Amniotic epithelial cell (primary cell): ENCODE results near the gene UBAP1.
"Not testable (repeated sequence)": the region's sequence is repeated elsewhere in the genome, so short reads cannot be mapped to it uniquely, and the experiment has no call there.

Source experiments
- DNase-seq: peaks from one replicate; pipeline ENCODE4 v3.0.0-alpha.2; 2010; ENCODE audit warnings: low read depth

UBAP1 gene

GRCh38 chr9:34224349-34224748, 45.5 kb downstream of the UBAP1 start:
- DNase-seq = no peak

GRCh38 chr9:34226144-34226760, 47.4 kb downstream of the UBAP1 start:
- not testable (repeated sequence) for DNase-seq

GRCh38 chr9:34227445-34227844, 48.6 kb downstream of the UBAP1 start:
- DNase-seq = peak; percentile 78

GRCh38 chr9:34230556-34230955, 51.7 kb downstream of the UBAP1 start:
- no peak for DNase-seq

- no peak for DNase-seq
Measured at GRCh38 chr9:34232201-34232600, 53.4 kb downstream of the UBAP1 start.

- DNase-seq = peak; percentile 68
Measured at GRCh38 chr9:34233672-34234071, 54.8 kb downstream of the UBAP1 start.

- no peak for DNase-seq
Measured at GRCh38 chr9:34237836-34238235, 59.0 kb downstream of the UBAP1 start.

- DNase-seq = no peak
Measured at GRCh38 chr9:34240006-34240405, 61.2 kb downstream of the UBAP1 start.

- no peak for DNase-seq
Measured at GRCh38 chr9:34242830-34243229, 64.0 kb downstream of the UBAP1 start.

GRCh38 chr9:34245212-34245611, 66.4 kb downstream of the UBAP1 start:
- DNase-seq = not testable (repeated sequence)

GRCh38 chr9:34246453-34246852, 67.6 kb downstream of the UBAP1 start:
- no peak for DNase-seq

- not testable (repeated sequence) for DNase-seq
Measured at GRCh38 chr9:34247782-34248181, 68.9 kb downstream of the UBAP1 start.

GRCh38 chr9:34249274-34249673, 70.4 kb downstream of the UBAP1 start:
- DNase-seq = no peak

GRCh38 chr9:34250721-34251120, 71.9 kb downstream of the UBAP1 start:
- DNase-seq = no peak

- no peak for DNase-seq
Measured at GRCh38 chr9:34252016-34252415, 73.2 kb downstream of the UBAP1 start.

GRCh38 chr9:34252670-34253459, 74.0 kb downstream of the UBAP1 start:
- DNase-seq = peak; percentile 34

GRCh38 chr9:34253460-34253837, 74.6 kb downstream of the UBAP1 start:
- DNase-seq = peak; percentile 47

- peak; percentile 67 for DNase-seq
Measured at GRCh38 chr9:34254141-34254913, 75.5 kb downstream of the UBAP1 start.

- no peak for DNase-seq
Measured at GRCh38 chr9:34254966-34255825, 76.4 kb downstream of the UBAP1 start.

- no peak for DNase-seq
Measured at GRCh38 chr9:34256104-34256503, 77.3 kb downstream of the UBAP1 start.

- DNase-seq = no peak
Measured at GRCh38 chr9:34256987-34257585, 78.2 kb downstream of the UBAP1 start.

- no peak for DNase-seq
Measured at GRCh38 chr9:34259315-34259714, 80.5 kb downstream of the UBAP1 start.
